Measurements from ENCODE around the gene WASF2. TPM values are rescaled to one million over a fixed set of nuclear protein-coding genes. Genes with fewer than 3 reads are reported as not detected.

The WASF2 gene
- total RNA-seq, 1 donor from 2014 or later: 156 TPM

DNA sequence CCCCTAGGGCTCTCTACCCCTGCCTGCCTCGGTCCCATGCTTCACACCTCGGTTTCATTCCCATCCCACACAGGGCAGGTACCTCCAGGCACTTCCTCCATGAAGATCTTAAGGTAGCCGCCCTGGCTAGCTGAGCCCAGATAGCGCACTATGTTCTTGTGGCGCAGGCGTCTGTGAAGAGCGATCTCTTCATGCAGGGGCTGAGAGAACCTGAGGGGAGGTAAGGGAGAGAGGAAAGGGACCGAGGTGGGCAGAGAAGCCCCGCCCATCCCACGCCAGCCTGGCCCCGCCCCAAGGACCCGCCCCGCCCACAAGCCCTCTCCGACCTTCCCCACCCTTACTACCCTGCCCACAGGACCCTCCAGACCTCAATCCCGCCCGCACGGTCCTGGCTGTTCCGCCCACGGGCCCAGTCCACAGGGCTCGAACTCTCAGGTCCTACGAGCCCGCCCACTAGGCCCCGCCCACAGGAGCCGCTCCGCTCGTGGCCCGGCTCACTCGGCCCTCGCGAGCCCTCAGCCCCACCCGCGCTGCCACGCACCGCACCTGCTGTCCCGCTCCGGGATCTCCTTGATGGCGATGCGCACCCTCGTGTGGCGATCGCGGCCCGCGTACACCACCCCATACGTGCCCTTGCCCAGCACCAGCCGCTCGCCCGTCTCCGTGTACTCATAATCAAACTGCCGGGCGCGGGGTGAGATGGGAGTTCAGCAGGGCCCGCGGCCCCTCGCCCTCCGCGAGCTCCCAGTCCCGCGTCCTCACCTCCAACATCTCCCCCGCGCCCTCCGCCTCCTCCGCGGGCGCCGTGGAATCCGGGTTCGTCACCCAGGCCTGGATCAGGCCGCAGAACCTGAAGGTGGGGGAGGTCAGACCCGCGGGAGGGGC is 129.6 kb downstream of the WASF2 start:
- no peak for DNase-seq (ENCODE audit: low spot score)

DNA sequence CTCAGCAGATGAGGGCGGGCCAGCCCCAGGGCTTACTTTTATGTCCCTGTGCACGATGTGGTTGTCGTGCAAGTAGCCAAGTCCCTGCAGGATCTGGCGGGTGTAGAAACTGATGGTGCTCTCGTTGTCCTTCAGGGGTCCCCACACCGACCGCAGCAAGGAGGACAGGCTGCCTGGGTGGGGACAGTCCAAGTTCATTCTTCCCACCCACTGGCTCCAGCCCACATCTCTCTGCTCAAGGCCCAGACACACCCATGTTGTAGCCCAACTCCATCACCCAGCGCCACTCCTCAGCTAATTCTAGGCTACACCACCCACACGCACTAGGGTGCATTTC is 130.2 kb downstream of the WASF2 start:
- DNase-seq (ENCODE audit: low spot score): no peak

DNA sequence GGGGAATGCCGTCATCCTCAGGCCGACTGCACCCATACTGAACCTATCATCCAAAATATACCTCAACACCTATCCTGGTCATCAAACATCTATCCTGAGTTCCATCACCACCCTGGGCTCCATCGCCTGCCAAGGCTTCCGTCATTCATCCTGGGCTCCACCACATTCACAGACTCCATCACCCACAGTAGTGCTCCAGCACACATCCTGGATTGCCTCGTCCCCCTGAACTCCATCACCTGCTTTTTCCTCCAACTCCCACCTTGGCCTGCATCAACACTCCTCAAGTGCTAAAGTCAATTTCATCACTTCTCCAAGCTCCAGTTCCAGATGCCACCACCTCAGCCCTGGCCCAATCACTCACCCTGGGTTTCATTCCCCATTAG is 131.0 kb downstream of the WASF2 start:
- no peak for DNase-seq (ENCODE audit: low spot score)

GRCh38 chr1:27358038-27358927 is 131.7 kb downstream of the WASF2 start:
- no peak for DNase-seq (ENCODE audit: low spot score)

DNA sequence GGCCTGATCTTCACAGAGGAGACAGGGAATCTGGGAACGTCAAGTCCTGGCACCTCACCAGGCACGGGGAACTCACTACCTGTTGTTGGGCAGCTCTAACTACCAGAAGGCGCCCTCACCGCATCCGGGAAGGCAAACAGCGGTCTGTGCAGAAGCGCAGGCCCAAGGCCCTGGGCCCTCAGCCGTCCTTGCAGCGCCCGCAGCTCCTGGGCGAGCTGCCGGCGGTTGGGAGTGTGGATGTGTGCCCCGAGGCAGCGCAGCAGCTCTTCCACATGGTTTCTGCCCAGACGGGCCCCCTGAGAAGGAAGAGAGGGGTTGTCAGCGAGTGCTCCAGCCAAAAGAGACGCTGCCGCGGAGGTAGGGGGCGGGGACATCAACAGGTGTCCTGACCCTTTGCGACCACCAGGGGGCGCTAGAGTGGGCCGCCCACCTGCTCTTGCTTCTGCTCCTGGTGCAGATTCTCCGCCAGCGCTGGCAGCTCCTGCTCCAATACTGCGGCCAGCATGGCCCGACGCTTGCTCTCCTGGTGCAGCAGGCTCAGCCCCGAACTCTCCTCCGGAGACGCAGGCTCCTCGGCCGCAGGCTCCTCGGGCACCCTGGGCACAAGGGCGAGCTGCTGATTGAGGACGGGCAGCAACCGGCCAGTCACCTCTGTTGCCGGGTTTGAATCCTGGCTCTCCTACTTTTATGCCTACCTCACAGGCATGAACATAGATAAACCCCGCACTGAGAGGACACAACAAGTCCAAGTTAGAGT is 132.5 kb downstream of the WASF2 start:
- DNase-seq (ENCODE audit: low spot score): peak; percentile 94

DNA sequence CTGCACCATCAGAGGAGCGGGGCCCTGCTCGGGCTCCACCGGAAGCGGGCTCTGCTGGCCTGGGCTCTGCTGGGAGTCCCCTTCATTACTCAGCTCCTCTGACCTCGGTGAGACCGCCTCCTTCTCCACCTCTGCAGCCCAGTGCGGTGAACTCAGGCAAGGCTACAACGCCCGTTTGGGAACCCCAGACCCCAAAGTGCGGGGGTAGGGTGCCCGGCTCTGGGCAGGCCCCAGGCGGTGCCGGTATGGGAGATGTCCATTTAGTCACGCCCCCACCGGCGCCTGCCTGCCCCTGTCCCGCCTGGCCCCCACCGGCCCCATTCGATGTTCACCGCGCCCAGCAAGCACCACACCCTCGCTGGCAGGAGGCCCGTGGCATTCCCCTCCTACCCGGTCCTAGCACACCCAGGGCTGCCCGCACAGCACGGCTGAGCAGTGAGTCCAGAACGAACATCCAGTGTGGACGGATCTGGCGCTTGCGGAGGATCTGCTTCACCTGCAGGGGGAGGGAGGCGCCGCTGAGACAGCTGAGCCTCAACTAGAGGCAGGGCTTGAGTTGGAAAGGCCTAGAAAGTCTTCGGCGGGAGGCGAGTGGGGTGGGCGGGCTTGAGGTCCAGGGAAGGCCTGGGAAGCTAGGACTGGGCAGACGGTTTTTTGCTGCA is 133.2 kb downstream of the WASF2 start:
- DNase-seq (ENCODE audit: low spot score): no peak

DNA sequence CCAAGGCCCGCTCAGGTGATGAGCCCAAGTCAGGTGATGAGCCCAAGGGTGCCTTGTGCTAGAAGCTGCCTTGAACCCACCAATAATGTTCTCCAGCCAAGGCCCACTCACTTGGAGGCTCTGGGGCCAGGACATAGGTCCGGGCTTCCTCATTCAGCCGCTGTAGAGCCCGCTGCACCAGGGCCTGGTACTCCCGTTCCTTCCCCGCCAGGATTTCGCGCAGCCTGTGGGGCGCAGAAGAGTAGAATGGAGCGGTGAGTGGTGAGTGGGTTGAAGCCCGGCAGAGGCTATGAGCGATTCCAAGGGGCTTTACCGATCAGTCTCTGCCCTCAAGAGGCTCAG is 133.7 kb downstream of the WASF2 start:
- DNase-seq (ENCODE audit: low spot score): no peak

- no peak for DNase-seq (ENCODE audit: low spot score)
These were observed 134.3 kb downstream of the WASF2 start for GRCh38 chr1:27355683-27356082.

Other genes starting within 250 kb of the WASF2 start
- gene TMEM222, start 168.0 kb downstream of the WASF2 start, total RNA-seq: 39.2 TPM
- 1.9 TPM for gene SYTL1, start 148.1 kb downstream of the WASF2 start, total RNA-seq
- gene MAP3K6, start 123.2 kb downstream of the WASF2 start, total RNA-seq: 95.0 TPM
- 51.9 TPM for gene FCN3, start 115.3 kb downstream of the WASF2 start, total RNA-seq
- not detected for gene CD164L2, start 106.8 kb downstream of the WASF2 start, total RNA-seq
- 0.51 TPM for gene GPR3, start 97.5 kb downstream of the WASF2 start, total RNA-seq
- gene AHDC1, start 114.0 kb upstream of the WASF2 start, total RNA-seq: 28.5 TPM
- gene FGR, start 145.0 kb upstream of the WASF2 start, total RNA-seq: 49.7 TPM
- 126 TPM for gene IFI6, start 182.0 kb upstream of the WASF2 start, total RNA-seq
- gene FAM76A, start 235.8 kb upstream of the WASF2 start, total RNA-seq: 15.3 TPM